Mammary epithelial cell (primary cell): Measurements from ENCODE around the gene MARVELD1.

Experiments
- EZH2 ChIP-seq: IDR thresholded peaks from 2 replicates; pipeline ENCODE4 v1.6.1; 2012; ENCODE audit warnings: low read length, inconsistent platforms, borderline replicate concordance
- TF ChIP-seq, protein P1 (sequence below), 2 donors: IDR thresholded peaks in 1 of 2; conservative IDR thresholded peaks in 1 of 2; 2 replicates each; pipeline ENCODE4 v1.5.1; 2011 to 2012; ENCODE audit warnings: inconsistent platforms in 2 of 2, low read length in 2 of 2, mild to moderate bottlenecking in 2 of 2, control low read depth in 1 of 2, low read depth in 1 of 2; ENCODE audit not compliant: insufficient read depth in 1 of 2; ENCODE audit errors: extremely low read depth in 1 of 2

DNA sequence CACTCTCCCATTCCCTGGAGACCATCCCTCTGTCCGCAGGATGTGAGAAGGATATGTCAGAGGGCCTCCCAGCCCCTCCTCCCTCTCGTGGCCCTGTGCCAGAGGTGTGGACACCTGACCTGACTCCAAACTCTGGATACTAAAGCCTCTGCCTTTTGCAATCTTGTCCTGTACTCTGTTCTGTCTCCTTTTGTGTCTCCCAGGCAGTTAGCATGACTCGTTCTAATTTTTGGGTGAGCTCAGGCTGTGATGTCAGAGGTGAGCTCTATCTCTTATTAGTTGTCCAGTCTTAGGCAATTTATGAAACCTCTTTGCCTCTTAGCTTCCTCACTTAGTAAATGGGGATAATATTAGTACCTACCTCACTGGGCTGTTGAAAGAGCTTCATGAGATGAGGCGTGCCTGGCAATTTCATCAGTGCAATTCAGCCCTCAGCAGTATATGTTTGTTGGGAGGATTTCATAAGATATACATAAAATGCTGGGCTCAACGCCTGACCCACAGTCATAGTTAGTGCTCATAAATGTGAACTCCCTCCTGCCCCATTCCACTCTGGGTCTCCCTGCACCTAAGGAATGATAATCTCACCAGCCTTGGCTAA is 10.9 kb downstream of the MARVELD1 start:
- no peak for TF ChIP-seq EZH2
- TF ChIP-seq, protein P1, sequence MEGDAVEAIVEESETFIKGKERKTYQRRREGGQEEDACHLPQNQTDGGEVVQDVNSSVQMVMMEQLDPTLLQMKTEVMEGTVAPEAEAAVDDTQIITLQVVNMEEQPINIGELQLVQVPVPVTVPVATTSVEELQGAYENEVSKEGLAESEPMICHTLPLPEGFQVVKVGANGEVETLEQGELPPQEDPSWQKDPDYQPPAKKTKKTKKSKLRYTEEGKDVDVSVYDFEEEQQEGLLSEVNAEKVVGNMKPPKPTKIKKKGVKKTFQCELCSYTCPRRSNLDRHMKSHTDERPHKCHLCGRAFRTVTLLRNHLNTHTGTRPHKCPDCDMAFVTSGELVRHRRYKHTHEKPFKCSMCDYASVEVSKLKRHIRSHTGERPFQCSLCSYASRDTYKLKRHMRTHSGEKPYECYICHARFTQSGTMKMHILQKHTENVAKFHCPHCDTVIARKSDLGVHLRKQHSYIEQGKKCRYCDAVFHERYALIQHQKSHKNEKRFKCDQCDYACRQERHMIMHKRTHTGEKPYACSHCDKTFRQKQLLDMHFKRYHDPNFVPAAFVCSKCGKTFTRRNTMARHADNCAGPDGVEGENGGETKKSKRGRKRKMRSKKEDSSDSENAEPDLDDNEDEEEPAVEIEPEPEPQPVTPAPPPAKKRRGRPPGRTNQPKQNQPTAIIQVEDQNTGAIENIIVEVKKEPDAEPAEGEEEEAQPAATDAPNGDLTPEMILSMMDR (conservative IDR thresholded peaks at IDR 0.05 in 1 of 2, IDR thresholded peaks at IDR 0.05 in 1 of 2; ENCODE audit: extremely low read depth in 1 of 2, insufficient read depth in 1 of 2, low read depth in 1 of 2, low read length in 2 of 2), result no peak
